Omental fat pad (tissue), 4 donors: ENCODE results near the gene KCNV2. TPM values are rescaled to one million over a fixed set of nuclear protein-coding genes. Genes with fewer than 3 reads are reported as not detected.

Experiments used
- ATAC-seq: fragments of 150-250 bp; one replicate; pipeline ENCODE4 v1.9.1; 2016; ENCODE audit warnings: mild to moderate bottlenecking, moderate library complexity; ENCODE audit not compliant: low FRiP score
- DNase-seq: peaks from one replicate; pipeline ENCODE4 v3.0.0-alpha.2; 2019; ENCODE audit warnings: low spot score
- CTCF ChIP-seq, 3 donors: fragments of 450-650 bp; IDR thresholded peaks; one replicate each; pipeline ENCODE4 v1.5.1; 2016 to 2017; ENCODE audit warnings: antibody characterized with exemption in 3 of 3, mild to moderate bottlenecking in 3 of 3, moderate library complexity in 2 of 3
- total RNA-seq, 4 donors: library from RNA; depleted of rRNA; stranded (reverse); fragments of >200 nt; gene quantifications; one replicate each; pipeline ENCODE4 v1.1.0, GENCODE V29; 2016

Gene KCNV2
- total RNA-seq, 4 donors from 2014 or later = not detected

- no peak for ATAC-seq
- TF ChIP-seq CTCF (IDR thresholded peaks at IDR 0.05) = no peak
- no peak for DNase-seq
These were observed 13.7 kb downstream of the KCNV2 start for GRCh38 chr9:2730971-2731370.

- ATAC-seq (no peak), DNase-seq (no peak)
- TF ChIP-seq CTCF (IDR thresholded peaks at IDR 0.05) = no peak
These were observed 15.2 kb downstream of the KCNV2 start for GRCh38 chr9:2732492-2732891.

GRCh38 chr9:2740616-2741015 lies 23.3 kb downstream of the KCNV2 start:
- ATAC-seq (no peak), DNase-seq (no peak)
- TF ChIP-seq CTCF (IDR thresholded peaks at IDR 0.05) = no peak

GRCh38 chr9:2741441-2742158 lies 24.3 kb downstream of the KCNV2 start:
- ATAC-seq (no peak), DNase-seq (no peak)

GRCh38 chr9:2742214-2742613 lies 24.9 kb downstream of the KCNV2 start:
- TF ChIP-seq CTCF (IDR thresholded peaks at IDR 0.05) = no peak
- no peak for ATAC-seq
- DNase-seq = no peak

More at GRCh38 chr9:2741441-2742158, 24.3 kb downstream of the KCNV2 start:
- no peak for TF ChIP-seq CTCF (IDR thresholded peaks at IDR 0.05)

- ATAC-seq = no peak
- no peak for DNase-seq
- no peak for TF ChIP-seq CTCF (IDR thresholded peaks at IDR 0.05)
These were observed 26.7 kb downstream of the KCNV2 start for GRCh38 chr9:2743937-2744529.
